PC-9 (cell line): ENCODE results near the gene SERPINE2. TPM values are rescaled to one million over a fixed set of nuclear protein-coding genes. Genes with fewer than 3 reads are reported as not detected.

Experiments used
- BruUV-seq: library from RNA; stranded (reverse); fragments of 400-500 nt; replicated peaks from 2 replicates; lab custom pipeline; 2021; lab: Mats Ljungman, UMichigan
- CTCF ChIA-PET: fragments of 300-600 bp; sonication (Branson Sonifier 250); formaldehyde crosslinking; loops from one replicate; lab custom pipeline; 2022; ENCODE audit warnings: antibody characterized with exemption; lab: Charles Lee
- POLR2A ChIA-PET: fragments of 300-600 bp; sonication (Branson Sonifier 250); formaldehyde crosslinking; loops from one replicate; lab custom pipeline; 2022; ENCODE audit warnings: antibody characterized with exemption; ENCODE audit not compliant: unreplicated experiment; lab: Charles Lee
- DNase-seq, 2 experiments: peaks; one replicate each; pipeline versions ENCODE4 v3.0.0 to v3.0.0-alpha.2; 2015 to 2022; ENCODE audit warnings: mixed read lengths in 1 of 2
- H2AFZ ChIP-seq: fragments of 200-600 bp; sonication (generic); 2 replicates; pipeline ENCODE4 v1.8.1; 2017; ENCODE audit warnings: antibody characterized with exemption
- H3F3A ChIP-seq: fragments of 200-600 bp; sonication (generic); 2 replicates; pipeline ENCODE4 v1.8.1; 2017; ENCODE audit warnings: antibody characterized with exemption, mild to moderate bottlenecking, low read depth; ENCODE audit not compliant: insufficient read depth
- H3K27ac ChIP-seq: fragments of 200-600 bp; sonication (generic); 2 replicates; pipeline ENCODE4 v1.6.1; 2016; ENCODE audit warnings: mixed run types
- H3K27me3 ChIP-seq: fragments of 200-600 bp; sonication (generic); 2 replicates; pipeline ENCODE4 v1.6.1; 2016; ENCODE audit warnings: low read depth, mixed run types; ENCODE audit not compliant: insufficient read depth
- H3K36me3 ChIP-seq: fragments of 200-600 bp; sonication (generic); 2 replicates; pipeline ENCODE4 v1.6.1; 2016; ENCODE audit warnings: low read depth, mixed run types
- H3K4me1 ChIP-seq: fragments of 200-600 bp; sonication (generic); replicated peaks from 2 replicates; pipeline ENCODE4 v1.6.1; 2016; ENCODE audit warnings: mixed run types; ENCODE audit not compliant: insufficient read depth
- H3K4me2 ChIP-seq: fragments of 200-600 bp; sonication (generic); 2 replicates; pipeline ENCODE4 v1.6.1; 2017; ENCODE audit warnings: mixed run types
- H3K4me3 ChIP-seq: fragments of 200-600 bp; sonication (generic); 2 replicates; pipeline ENCODE4 v1.6.1; 2016; ENCODE audit warnings: mixed run types
- H3K79me2 ChIP-seq: fragments of 200-600 bp; sonication (generic); 2 replicates; pipeline ENCODE4 v1.6.1; 2017; ENCODE audit warnings: low read depth, mixed run types
- H3K9me2 ChIP-seq: fragments of 200-600 bp; sonication (generic); 2 replicates; pipeline ENCODE4 v1.8.1; 2017; ENCODE audit warnings: mild to moderate bottlenecking; ENCODE audit not compliant: insufficient read depth
- H3K9me3 ChIP-seq: fragments of 200-600 bp; sonication (generic); 2 replicates; pipeline ENCODE4 v1.8.1; 2016; ENCODE audit warnings: low read depth; ENCODE audit not compliant: insufficient read depth
- H4K20me1 ChIP-seq: fragments of 200-600 bp; sonication (generic); 2 replicates; pipeline ENCODE4 v1.8.1; 2017; ENCODE audit not compliant: insufficient read depth
- CTCF ChIP-seq: fragments of 200-600 bp; sonication (generic); conservative IDR thresholded peaks from 2 replicates; pipeline ENCODE4 v1.6.1; 2017; ENCODE audit warnings: mixed run types, antibody characterized with exemption, mild to moderate bottlenecking, moderate library complexity
- EZH2 ChIP-seq: fragments of 200-600 bp; sonication (generic); IDR thresholded peaks from 2 replicates; pipeline ENCODE4 v1.8.0; 2017; ENCODE audit warnings: antibody characterized with exemption, low read depth
- intact Hi-C: fragments of 100-400 bp; cut with micrococcal nuclease; formaldehyde crosslinking; loops from one replicate; pipeline ENCODE4 v1.10.0; 2022; ENCODE audit not compliant: unreplicated experiment
- total RNA-seq: library from RNA; stranded (reverse); gene quantifications from 2 replicates; pipeline ENCODE4 v1.2.3, GENCODE V29; 2021

The SERPINE2 gene
- total RNA-seq, 1 experiment from 2014 or later, result 110 TPM

GRCh38 chr2:223957092-223957851 is 81.8 kb downstream of the SERPINE2 start, which contains the start of gene MRPL44:
MRPL44 (plus strand) TSS chr2:223957463; CDS start chr2:223957473, 10 bp downstream.
- H3K9me2 ChIP-seq, result no peaks in the 10 kb centered on the region
- no peaks in the 10 kb centered on the region for H3K27me3 ChIP-seq
- H3K4me2 ChIP-seq, result peak within 1 kb of the TSS; percentile 93
- H3K27ac ChIP-seq, result peak within 1 kb of the TSS; percentile 73
- H2AFZ ChIP-seq, result peak within 1 kb of the TSS; percentile 89
- ChIA-PET CTCF (interaction anchor here (0.6 to 1.4 kb wide), 3 partner anchors 13 to 327 kb away, joined by 3 to 5 read pairs (median 4); no protein-coding TSS in a partner anchor), POLR2A (interaction anchor here (0.6 to 0.8 kb wide), 4 partner anchors 96 to 351 kb away, joined by 3 to 9 read pairs (median 4); no protein-coding TSS in a partner anchor)
- peaks cover 50% of the 10 kb centered on the region for H3K79me2 ChIP-seq
- BruUV-seq, result TSS peak; percentile 78
- peak; percentile 92 to 100 for DNase-seq
- H3F3A ChIP-seq, result peaks cover 12% of the 10 kb centered on the region; the same call in 1 of the 2 replicates
- H4K20me1 ChIP-seq, result peaks cover 15% of the 10 kb centered on the region
- 0 out of 2 replicates have a peak, but pooled peaks have one; percentile 7 for TF ChIP-seq CTCF
- no peak for TF ChIP-seq EZH2
- intact Hi-C loops, result loop anchor here (1.0 to 10.0 kb wide), 11 partner anchors 12 to 1252 kb away; partner anchors contain the start of genes AP1S3 and WDFY1
- no peaks in the 10 kb centered on the region for H3K9me3 ChIP-seq
- H3K4me3 ChIP-seq, result peak within 1 kb of the TSS; percentile 81
- peaks cover 37% of the 10 kb centered on the region for H3K4me1 ChIP-seq
- H3K36me3 ChIP-seq, result peaks cover 27% of the 10 kb centered on the region

- no peak for DNase-seq
- no peak for TF ChIP-seq CTCF
- no peak for TF ChIP-seq EZH2
- H3K9me2 ChIP-seq, result no peaks in the 10 kb centered on the region
- peaks cover 19% of the 10 kb centered on the region for H3K36me3 ChIP-seq
- H3K79me2 ChIP-seq, result peaks cover 40% of the 10 kb centered on the region
- ChIA-PET CTCF (interaction anchor here (0.7 kb wide), 1 partner anchor 118 kb away, joined by 3 read pairs; no protein-coding TSS in a partner anchor), POLR2A (no interaction called here)
- no peaks in the 10 kb centered on the region for H3K27me3 ChIP-seq
- peaks cover 8% of the 10 kb centered on the region; the same call in 1 of the 2 replicates for H4K20me1 ChIP-seq
- peaks cover 37% of the 10 kb centered on the region for H3K4me1 ChIP-seq
- peaks cover 12% of the 10 kb centered on the region; the same call in 1 of the 2 replicates for H3F3A ChIP-seq
- intact Hi-C loops, result loop anchor here (2.0 to 10.0 kb wide), 6 partner anchors 174 to 1251 kb away; no protein-coding TSS in a partner anchor
- BruUV-seq, result no TSS peak
- peak overlapping the region; percentile 93 for H3K4me2 ChIP-seq
- H2AFZ ChIP-seq, result peak overlapping the region; percentile 89
- H3K4me3 ChIP-seq, result peak overlapping the region; percentile 81
- H3K9me3 ChIP-seq, result no peaks in the 10 kb centered on the region
- peak overlapping the region; percentile 73 for H3K27ac ChIP-seq
Observed at GRCh38 chr2:223956300-223956699, 82.8 kb downstream of the SERPINE2 start.

GRCh38 chr2:223954401-223954800 is 84.7 kb downstream of the SERPINE2 start:
- no peak overlapping the region for H3K4me3 ChIP-seq
- H3K27ac ChIP-seq, result no peak overlapping the region
- peaks cover 25% of the 10 kb centered on the region; the same call in 1 of the 2 replicates for H3F3A ChIP-seq
- TF ChIP-seq CTCF (no peak), EZH2 (no peak)
- ChIA-PET POLR2A (interaction anchor here (0.7 kb wide), 1 partner anchor 157 kb away, joined by 3 read pairs; no protein-coding TSS in a partner anchor), CTCF (interaction anchor here (0.6 to 1.0 kb wide), 2 partner anchors 12 to 328 kb away, joined by 3 to 4 read pairs; no protein-coding TSS in a partner anchor)
- no peaks in the 10 kb centered on the region for H3K9me3 ChIP-seq
- H4K20me1 ChIP-seq, result no peaks in the 10 kb centered on the region
- intact Hi-C loops, result loop anchor here (10.0 kb wide), 2 partner anchors 490 to 1250 kb away; no protein-coding TSS in a partner anchor
- DNase-seq, result peak in 1 of 2 experiments; percentile 57
- BruUV-seq, result no TSS peak
- no peaks in the 10 kb centered on the region for H3K27me3 ChIP-seq
- H3K4me1 ChIP-seq, result peaks cover 32% of the 10 kb centered on the region
- H3K4me2 ChIP-seq, result no peak overlapping the region
- H3K79me2 ChIP-seq, result peaks cover 21% of the 10 kb centered on the region
- peaks cover under 1% of the 10 kb centered on the region; the same call in 1 of the 2 replicates for H3K36me3 ChIP-seq
- no peak overlapping the region for H2AFZ ChIP-seq
- H3K9me2 ChIP-seq, result no peaks in the 10 kb centered on the region
